Measurements from ENCODE around the gene AP5M1.

DNA sequence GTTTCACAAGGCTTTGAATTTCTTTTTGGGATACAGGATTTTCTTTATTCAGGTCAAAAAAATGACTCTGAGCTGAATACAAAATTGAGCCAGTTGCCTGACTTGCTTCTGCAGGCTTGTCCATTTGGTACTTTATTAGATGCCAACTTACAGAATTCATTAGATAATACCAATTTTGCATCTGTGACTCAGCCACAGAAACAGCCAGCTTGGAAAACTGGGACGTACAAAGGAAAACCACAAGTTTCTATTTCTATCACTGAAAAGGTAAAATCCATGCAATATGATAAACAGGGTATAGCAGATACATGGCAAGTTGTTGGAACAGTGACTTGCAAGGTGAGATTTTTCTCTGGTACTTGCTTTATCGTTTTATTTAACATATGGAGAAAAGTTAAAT, 5.8 kb downstream of the AP5M1 start:
- TF ChIP-seq TAF1 (IDR thresholded peaks at IDR 0.05; ENCODE audit: borderline replicate concordance, insufficient read depth, low read length) = no peak
- no peak for TF ChIP-seq POLR2AphosphoS5 (IDR thresholded peaks at IDR 0.05; ENCODE audit: low read depth, low read length)
- TF ChIP-seq, protein P1, sequence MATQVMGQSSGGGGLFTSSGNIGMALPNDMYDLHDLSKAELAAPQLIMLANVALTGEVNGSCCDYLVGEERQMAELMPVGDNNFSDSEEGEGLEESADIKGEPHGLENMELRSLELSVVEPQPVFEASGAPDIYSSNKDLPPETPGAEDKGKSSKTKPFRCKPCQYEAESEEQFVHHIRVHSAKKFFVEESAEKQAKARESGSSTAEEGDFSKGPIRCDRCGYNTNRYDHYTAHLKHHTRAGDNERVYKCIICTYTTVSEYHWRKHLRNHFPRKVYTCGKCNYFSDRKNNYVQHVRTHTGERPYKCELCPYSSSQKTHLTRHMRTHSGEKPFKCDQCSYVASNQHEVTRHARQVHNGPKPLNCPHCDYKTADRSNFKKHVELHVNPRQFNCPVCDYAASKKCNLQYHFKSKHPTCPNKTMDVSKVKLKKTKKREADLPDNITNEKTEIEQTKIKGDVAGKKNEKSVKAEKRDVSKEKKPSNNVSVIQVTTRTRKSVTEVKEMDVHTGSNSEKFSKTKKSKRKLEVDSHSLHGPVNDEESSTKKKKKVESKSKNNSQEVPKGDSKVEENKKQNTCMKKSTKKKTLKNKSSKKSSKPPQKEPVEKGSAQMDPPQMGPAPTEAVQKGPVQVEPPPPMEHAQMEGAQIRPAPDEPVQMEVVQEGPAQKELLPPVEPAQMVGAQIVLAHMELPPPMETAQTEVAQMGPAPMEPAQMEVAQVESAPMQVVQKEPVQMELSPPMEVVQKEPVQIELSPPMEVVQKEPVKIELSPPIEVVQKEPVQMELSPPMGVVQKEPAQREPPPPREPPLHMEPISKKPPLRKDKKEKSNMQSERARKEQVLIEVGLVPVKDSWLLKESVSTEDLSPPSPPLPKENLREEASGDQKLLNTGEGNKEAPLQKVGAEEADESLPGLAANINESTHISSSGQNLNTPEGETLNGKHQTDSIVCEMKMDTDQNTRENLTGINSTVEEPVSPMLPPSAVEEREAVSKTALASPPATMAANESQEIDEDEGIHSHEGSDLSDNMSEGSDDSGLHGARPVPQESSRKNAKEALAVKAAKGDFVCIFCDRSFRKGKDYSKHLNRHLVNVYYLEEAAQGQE (IDR thresholded peaks at IDR 0.05; ENCODE audit: insufficient read depth in 1 of 2, low read depth in 2 of 2, low read length in 2 of 2) = no peak
- no peak for TF ChIP-seq SIN3A (IDR thresholded peaks at IDR 0.05; ENCODE audit: borderline replicate concordance, insufficient read depth, low read length)
